Right cardiac atrium (tissue), 5 donors: ENCODE results near the gene GDPD5. TPM values are rescaled to one million over a fixed set of nuclear protein-coding genes. Genes with fewer than 3 reads are reported as not detected.
"Not testable (repeated sequence)": the region's sequence is repeated elsewhere in the genome, so short reads cannot be mapped to it uniquely, and the experiment has no call there.

Source experiments
- ATAC-seq, 2 donors: fragments of 200-7000 bp; cut with Tn5 transposase; one replicate each; pipeline versions ENCODE4 v1.8.0 to v1.9.1; 2020; ENCODE audit warnings: moderate library complexity in 2 of 2, mild to moderate bottlenecking in 1 of 2
- DNase-seq, 3 donors: peaks; one replicate each; pipeline ENCODE4 v3.0.0-alpha.2; 2020
- H3K27ac ChIP-seq: one replicate; pipeline ENCODE4 v1.5.1; 2013; ENCODE audit warnings: mild to moderate bottlenecking, low read length, control low read depth, moderate library complexity
- H3K27me3 ChIP-seq: one replicate; pipeline ENCODE4 v1.6.1; 2013; ENCODE audit not compliant: control insufficient read depth, insufficient read depth
- H3K4me1 ChIP-seq: one replicate; pipeline ENCODE4 v1.6.1; 2013; ENCODE audit warnings: low read length; ENCODE audit not compliant: control insufficient read depth, insufficient read depth
- H3K4me3 ChIP-seq: one replicate; pipeline ENCODE4 v1.5.1; 2013; ENCODE audit warnings: low read length, control low read depth
- H3K9me3 ChIP-seq: one replicate; pipeline ENCODE4 v1.6.1; 2013; ENCODE audit warnings: low read length; ENCODE audit not compliant: control insufficient read depth
- WGBS: extraction: QIAGEN DNeasy Blood & Tissue Kit; methylation state at CpG from one replicate; pipeline ENCODE4 v1.1.7; 2013; 5-methylcytosine and 5-hydroxymethylcytosine counted together
- intact Hi-C, 4 donors: fragments of 100-400 bp; cut with DNase I; formaldehyde crosslinking; loops; one replicate each; pipeline versions ENCODE4 v1.11.0 to v1.14.0; 2022 to 2023
- polyA plus RNA-seq: library from polyadenylated mRNA; stranded (reverse); fragments of 200-250 nt; gene quantifications from one replicate; pipeline ENCODE4 v1.2.3, GENCODE V29; 2013
- total RNA-seq, 4 donors: library from RNA; stranded (reverse); fragmentation: NEBNext Ultra II Directional; extraction: Animal tissue kit (Norgen Biotek cat#: 25700); gene quantifications; one replicate each; pipeline ENCODE4 v1.2.1, GENCODE V29; 2021
- donor health status: healthy with polysubstance abuse.
- donor health status: DM: no; HTN: yes; CAD: no.
- donor health status: DM: no; HTN: no; CAD: no.
- donor health status: DM: no; HTN: yes; CAD: no; lungs with severe emphysema.
- donor health status: DM: yes; HTN: yes; CAD: no.

Gene GDPD5
- total and polyA plus RNA-seq, 5 donors: 5.3 to 8.5 (median 7.8) TPM

GRCh38 chr11:75421035-75421602 lies 104.6 kb downstream of the GDPD5 start:
- intact Hi-C loops: no loop called here
- H3K4me3 ChIP-seq: no peak overlapping the region
- 57% methylated on average over 11 of the region's 11 CpGs for WGBS
- no peaks in the 10 kb centered on the region for H3K27me3 ChIP-seq
- H3K4me1 ChIP-seq: no peaks in the 10 kb centered on the region
- H3K27ac ChIP-seq: no peak overlapping the region
- DNase-seq (no peak), ATAC-seq (no peak)
- no peaks in the 10 kb centered on the region for H3K9me3 ChIP-seq

- no peaks in the 10 kb centered on the region for H3K9me3 ChIP-seq
- H3K27ac ChIP-seq: no peak overlapping the region
- no peaks in the 10 kb centered on the region for H3K27me3 ChIP-seq
- intact Hi-C loops: no loop called here
- H3K4me1 ChIP-seq: no peaks in the 10 kb centered on the region
- 84% methylated on average over 14 of the region's 14 CpGs for WGBS
- DNase-seq (no peak), ATAC-seq (no peak)
- no peak overlapping the region for H3K4me3 ChIP-seq
These were observed 105.3 kb downstream of the GDPD5 start for GRCh38 chr11:75420224-75421034.

- Histone ChIP-seq H3K27me3 (no peaks in the 10 kb centered on the region), H3K4me3 (no peak overlapping the region), H3K4me1 (no peaks in the 10 kb centered on the region), H3K9me3 (no peaks in the 10 kb centered on the region), H3K27ac (no peak overlapping the region)
- no peak for ATAC-seq
- peak in 1 of 3 donors; percentile 16 for DNase-seq
- intact Hi-C loops: no loop called here
- WGBS: 59% methylated on average over 2 of the region's 2 CpGs
These were observed 111.9 kb downstream of the GDPD5 start for GRCh38 chr11:75413864-75414263.

GRCh38 chr11:75413146-75413545 lies 112.6 kb downstream of the GDPD5 start:
- H3K4me3 ChIP-seq, H3K27ac ChIP-seq, H3K27me3 ChIP-seq, H3K4me1 ChIP-seq, H3K9me3 ChIP-seq, intact Hi-C loops: not testable (repeated sequence)
- ATAC-seq (peak in 1 of 2 donors; percentile 27), DNase-seq (peak in 1 of 3 donors; percentile 29)
- 72% methylated on average over 10 of the region's 10 CpGs for WGBS

GRCh38 chr11:75409971-75410370 lies 115.8 kb downstream of the GDPD5 start:
- H3K27me3 ChIP-seq, H3K4me3 ChIP-seq, intact Hi-C loops, ATAC-seq, DNase-seq, H3K27ac ChIP-seq, H3K4me1 ChIP-seq, H3K9me3 ChIP-seq: not testable (repeated sequence)
- WGBS: 88% methylated on average over 26 of the region's 33 CpGs

GRCh38 chr11:75408957-75409219 lies 116.9 kb downstream of the GDPD5 start:
- Histone ChIP-seq H3K4me1 (no peaks in the 10 kb centered on the region), H3K9me3 (no peaks in the 10 kb centered on the region), H3K27ac (no peak overlapping the region), H3K27me3 (no peaks in the 10 kb centered on the region), H3K4me3 (no peak overlapping the region)
- no peak for DNase-seq
- intact Hi-C loops: no loop called here
- 86% methylated on average over 2 of the region's 2 CpGs for WGBS
- ATAC-seq: no peak

GRCh38 chr11:75406338-75406777 lies 119.4 kb downstream of the GDPD5 start:
- WGBS: 17% methylated on average over 1 of the region's 1 CpG
- no peaks in the 10 kb centered on the region for H3K4me1 ChIP-seq
- H3K27me3 ChIP-seq: no peaks in the 10 kb centered on the region
- no peak overlapping the region for H3K4me3 ChIP-seq
- H3K27ac ChIP-seq: no peak overlapping the region
- H3K9me3 ChIP-seq: no peaks in the 10 kb centered on the region
- peak in 1 of 2 donors; percentile 12 for ATAC-seq
- DNase-seq: no peak
- intact Hi-C loops: no loop called here

- H3K4me1 ChIP-seq: no peaks in the 10 kb centered on the region
- intact Hi-C loops: no loop called here
- no peak for DNase-seq
- H3K4me3 ChIP-seq: no peak overlapping the region
- no peaks in the 10 kb centered on the region for H3K9me3 ChIP-seq
- no peak overlapping the region for H3K27ac ChIP-seq
- 81% methylated on average over 15 of the region's 15 CpGs for WGBS
- ATAC-seq: no peak
- H3K27me3 ChIP-seq: no peaks in the 10 kb centered on the region
These were observed 121.6 kb downstream of the GDPD5 start for GRCh38 chr11:75403983-75404658.

GRCh38 chr11:75403037-75403436 lies 122.7 kb downstream of the GDPD5 start:
- H3K27ac ChIP-seq: no peak overlapping the region
- DNase-seq: no peak
- H3K4me1 ChIP-seq: no peaks in the 10 kb centered on the region
- no peaks in the 10 kb centered on the region for H3K27me3 ChIP-seq
- ATAC-seq: no peak
- intact Hi-C loops: no loop called here
- WGBS: 70% methylated on average over 1 of the region's 1 CpG
- no peaks in the 10 kb centered on the region for H3K9me3 ChIP-seq
- H3K4me3 ChIP-seq: no peak overlapping the region

GRCh38 chr11:75402002-75402773 lies 123.6 kb downstream of the GDPD5 start:
- no peaks in the 10 kb centered on the region for H3K4me1 ChIP-seq
- ATAC-seq (no peak), DNase-seq (no peak)
- H3K27ac ChIP-seq: no peak overlapping the region
- intact Hi-C loops: no loop called here
- H3K27me3 ChIP-seq: no peaks in the 10 kb centered on the region
- 85% methylated on average over 10 of the region's 10 CpGs for WGBS
- H3K9me3 ChIP-seq: no peaks in the 10 kb centered on the region
- no peak overlapping the region for H3K4me3 ChIP-seq
